HG02885 (cell line): ENCODE data around the gene AGBL1.

ENCODE experiments used
- ATAC-seq: cut with Tn5 transposase; IDR thresholded peaks from one replicate; pipeline ENCODE4 v1.9.1; 2021; ENCODE audit warnings: mild to moderate bottlenecking; ENCODE audit not compliant: unreplicated experiment, poor library complexity

The AGBL1 gene

GRCh38 chr15:86663304-86663703 lies 583.6 kb downstream of the AGBL1 start:
- no peak for ATAC-seq

GRCh38 chr15:86663979-86664378 lies 584.3 kb downstream of the AGBL1 start:
- no peak for ATAC-seq

- no peak for ATAC-seq
Measured at GRCh38 chr15:86664581-86664980, 584.9 kb downstream of the AGBL1 start.

GRCh38 chr15:86676002-86676401 lies 596.3 kb downstream of the AGBL1 start:
- ATAC-seq = no peak

- ATAC-seq = no peak
Measured at GRCh38 chr15:86677278-86677677, 597.6 kb downstream of the AGBL1 start.

GRCh38 chr15:86685263-86685662 lies 605.6 kb downstream of the AGBL1 start:
- no peak for ATAC-seq

GRCh38 chr15:86689006-86689405 lies 609.3 kb downstream of the AGBL1 start:
- ATAC-seq = no peak

GRCh38 chr15:86690566-86690965 lies 610.9 kb downstream of the AGBL1 start:
- ATAC-seq = no peak

- ATAC-seq = no peak
Measured at GRCh38 chr15:86691091-86691663, 611.5 kb downstream of the AGBL1 start.

GRCh38 chr15:86700864-86701610 lies 621.4 kb downstream of the AGBL1 start:
- no peak for ATAC-seq

GRCh38 chr15:86701611-86701963 lies 621.9 kb downstream of the AGBL1 start:
- no peak for ATAC-seq

GRCh38 chr15:86706813-86707212 lies 627.1 kb downstream of the AGBL1 start:
- ATAC-seq = no peak

- no peak for ATAC-seq
Measured at GRCh38 chr15:86711476-86711875, 631.8 kb downstream of the AGBL1 start.

GRCh38 chr15:86714241-86714640 lies 634.6 kb downstream of the AGBL1 start:
- no peak for ATAC-seq

GRCh38 chr15:86725628-86726027 lies 646.0 kb downstream of the AGBL1 start:
- ATAC-seq = no peak

GRCh38 chr15:86735247-86736040 lies 655.8 kb downstream of the AGBL1 start:
- no peak for ATAC-seq

GRCh38 chr15:86741917-86742316 lies 662.2 kb downstream of the AGBL1 start:
- no peak for ATAC-seq

GRCh38 chr15:86743283-86743903 lies 663.7 kb downstream of the AGBL1 start:
- no peak for ATAC-seq

- ATAC-seq = no peak
Measured at GRCh38 chr15:86744198-86744780, 664.6 kb downstream of the AGBL1 start.

GRCh38 chr15:86751116-86751515 lies 671.4 kb downstream of the AGBL1 start:
- ATAC-seq = no peak

GRCh38 chr15:86754846-86755245 lies 675.2 kb downstream of the AGBL1 start:
- no peak for ATAC-seq
